Hematopoietic multipotent progenitor cell treated with erythropoietin and hydrocortisone succinate and interleukin-3 and kit ligand, for 8 days (in vitro differentiated cells): Measurements from ENCODE around the gene ZBTB7B.

ENCODE experiments used
- DNase-seq: peaks from one replicate; pipeline ENCODE4 v3.0.0-alpha.2; 2015

The ZBTB7B gene

GRCh38 chr1:155002464-155003226 is at the start of gene ZBTB7B:
TSS of gene ZBTB7B (plus strand) at chr1:155002802. CDS start at chr1:155014661, 11,859 bp downstream.
- peak; percentile 38 for DNase-seq

- no peak for DNase-seq
Measured at GRCh38 chr1:154953611-154954038, 49.0 kb upstream of the ZBTB7B start.

GRCh38 chr1:154954541-154954940 is 48.1 kb upstream of the ZBTB7B start:
- DNase-seq: no peak

GRCh38 chr1:154955039-154955717 is 47.4 kb upstream of the ZBTB7B start:
- peak; percentile 79 for DNase-seq

- peak; percentile 96 for DNase-seq
Measured at GRCh38 chr1:154955718-154956543, 46.7 kb upstream of the ZBTB7B start, which contains the start of gene PBXIP1. TSS of gene PBXIP1 (minus strand) at chr1:154956099. CDS start at chr1:154953721, 2,378 bp downstream.

GRCh38 chr1:154956544-154956941 is 46.1 kb upstream of the ZBTB7B start:
- no peak for DNase-seq

GRCh38 chr1:154957091-154957657 is 45.4 kb upstream of the ZBTB7B start:
- DNase-seq: no peak

- no peak for DNase-seq
Measured at GRCh38 chr1:154958036-154958435, 44.6 kb upstream of the ZBTB7B start.

GRCh38 chr1:154958681-154959425 is 43.7 kb upstream of the ZBTB7B start:
- no peak for DNase-seq

GRCh38 chr1:154959426-154959780 is 43.2 kb upstream of the ZBTB7B start:
- DNase-seq: no peak

GRCh38 chr1:154960446-154961136 is 42.0 kb upstream of the ZBTB7B start:
- no peak for DNase-seq

- DNase-seq: peak; percentile 75
Measured at GRCh38 chr1:154961207-154962155, 41.1 kb upstream of the ZBTB7B start, which contains the start of gene PYGO2. TSS of gene PYGO2 (minus strand) at chr1:154961782. CDS start at chr1:154961576, 206 bp downstream.

- DNase-seq: peak; percentile 56
Measured at GRCh38 chr1:154962156-154962749, 40.3 kb upstream of the ZBTB7B start.

GRCh38 chr1:154962795-154963330 is 39.7 kb upstream of the ZBTB7B start:
- no peak for DNase-seq

GRCh38 chr1:154963643-154964042 is 39.0 kb upstream of the ZBTB7B start:
- DNase-seq: no peak

GRCh38 chr1:154964359-154964758 is 38.2 kb upstream of the ZBTB7B start:
- no peak for DNase-seq

GRCh38 chr1:154966111-154966510 is 36.5 kb upstream of the ZBTB7B start:
- no peak for DNase-seq

GRCh38 chr1:154967331-154967950 is 35.2 kb upstream of the ZBTB7B start:
- no peak for DNase-seq

- DNase-seq: no peak
Measured at GRCh38 chr1:154968731-154969130, 33.9 kb upstream of the ZBTB7B start.
